GM12878 (cell line): ENCODE results near the gene UTP11. TPM values are rescaled to one million over a fixed set of nuclear protein-coding genes. Genes with fewer than 3 reads are reported as not detected.

Source experiments
- BACH1 ChIP-seq: fragments of 450-650 bp; IDR thresholded peaks from 2 replicates; pipeline ENCODE4 v1.6.1; 2017; ENCODE audit warnings: mild to moderate bottlenecking, borderline replicate concordance
- EGR1 ChIP-seq, 2 experiments: IDR thresholded peaks; 1 replicate in 1 of 2; 2 replicates in 1 of 2; pipeline ENCODE4 v1.6.1; 2011 to 2012; ENCODE audit warnings: low read depth in 2 of 2, low read length in 2 of 2, borderline replicate concordance in 1 of 2, mild to moderate bottlenecking in 1 of 2, moderate library complexity in 1 of 2
- MEF2A ChIP-seq: IDR thresholded peaks from 2 replicates; pipeline ENCODE4 v1.6.1; 2011; ENCODE audit warnings: low read depth, mild to moderate bottlenecking, low read length, moderate library complexity; ENCODE audit not compliant: insufficient read depth
- NBN ChIP-seq: fragments of 450-650 bp; IDR thresholded peaks from 2 replicates; pipeline ENCODE4 v1.6.1; 2016
- NFXL1 ChIP-seq: fragments of 450-650 bp; IDR thresholded peaks from 2 replicates; pipeline ENCODE4 v1.6.1; 2017; ENCODE audit warnings: antibody characterized with exemption, mild to moderate bottlenecking, borderline replicate concordance
- NFYA ChIP-seq: IDR thresholded peaks from 2 replicates; pipeline ENCODE4 v1.6.1; 2011; ENCODE audit warnings: low read depth, mild to moderate bottlenecking, low read length, improper control_type of control experiment, borderline replicate concordance
- NR2F1 ChIP-seq: fragments of 450-650 bp; conservative IDR thresholded peaks from 2 replicates; pipeline ENCODE4 v1.6.1; 2017; ENCODE audit warnings: mild to moderate bottlenecking
- NRF1 ChIP-seq: conservative IDR thresholded peaks from 2 replicates; pipeline ENCODE4 v1.6.1; 2011; ENCODE audit warnings: mild to moderate bottlenecking, low read depth, low read length, improper control_type of control experiment
- PML ChIP-seq: IDR thresholded peaks from 2 replicates; pipeline ENCODE4 v1.6.1; 2012; ENCODE audit warnings: low read length, inconsistent platforms
- SMARCA5 ChIP-seq: fragments of 450-650 bp; IDR thresholded peaks from 2 replicates; pipeline ENCODE4 v1.6.1; 2017; ENCODE audit warnings: mild to moderate bottlenecking
- TCF3 ChIP-seq: IDR thresholded peaks from 2 replicates; pipeline ENCODE4 v1.6.1; 2012; ENCODE audit warnings: low read depth, mild to moderate bottlenecking, low read length, borderline replicate concordance; ENCODE audit not compliant: insufficient read depth
- ZNF24 ChIP-seq: fragments of 450-650 bp; IDR thresholded peaks from 2 replicates; pipeline ENCODE4 v1.6.1; 2017; ENCODE audit warnings: antibody characterized with exemption, mild to moderate bottlenecking
- ZSCAN29 ChIP-seq: fragments of 450-650 bp; IDR thresholded peaks from 2 replicates; pipeline ENCODE4 v1.6.1; 2017; ENCODE audit warnings: mild to moderate bottlenecking, moderate library complexity
- polyA plus RNA-seq, 11 experiments: library from polyadenylated mRNA; depleted of rRNA in 4 of 11; unstranded in 6 of 11; stranded (reverse) in 5 of 11; fragments of >200 nt; fragmentation: Nextera tagmentation in 4 of 11; fragmentation: Illumina TruSeq in 1 of 11; extraction: Ambion mirVana in 4 of 11; extraction: Trizol in 1 of 11; gene quantifications; 1 replicate in 1 of 11; 2 replicates in 10 of 11; pipeline versions ENCODE4 v1.2.1 to v1.2.3, GENCODE V29; 2011 to 2016; ENCODE audit warnings: inconsistent platforms in 2 of 11, missing spikeins in 2 of 11, low read depth in 1 of 11
- total RNA-seq, 4 experiments: library from RNA; depleted of rRNA in 3 of 4; stranded (reverse); fragments of >200 nt in 3 of 4; fragmentation: Illumina TruSeq in 1 of 4; extraction: Trizol in 1 of 4; gene quantifications; 2 replicates each; pipeline versions ENCODE4 v1.2.1 to v1.2.3, GENCODE V29; 2013 to 2021
- TF ChIP-seq, protein P1 (sequence below): IDR thresholded peaks from 2 replicates; pipeline ENCODE4 v1.6.1; 2012; ENCODE audit warnings: improper control_type of control experiment, low read depth, low read length; ENCODE audit not compliant: insufficient replicate concordance
- TF ChIP-seq, protein P2 (sequence below): fragments of 450-650 bp; conservative IDR thresholded peaks from 2 replicates; pipeline ENCODE4 v1.6.1; 2017; ENCODE audit warnings: mild to moderate bottlenecking, moderate library complexity
- TF ChIP-seq, protein P3 (sequence below): IDR thresholded peaks from 2 replicates; pipeline ENCODE4 v1.6.1; 2012; ENCODE audit warnings: low read length, inconsistent platforms
- TF ChIP-seq, protein P4 (sequence below): fragments of 450-650 bp; IDR thresholded peaks from 2 replicates; pipeline ENCODE4 v1.6.1; 2017; ENCODE audit warnings: low read depth, mild to moderate bottlenecking, moderate library complexity
- TF ChIP-seq, protein P5 (sequence below): fragments of 450-650 bp; IDR thresholded peaks from 2 replicates; pipeline ENCODE4 v1.6.1; 2016; ENCODE audit warnings: mild to moderate bottlenecking

UTP11 gene
- total and polyA plus RNA-seq, 10 of the 15 experiments (the other 5 are each of a cell fraction or from before 2014, with no cell fraction given): 34.5 to 146 (median 64.2) TPM

DNA sequence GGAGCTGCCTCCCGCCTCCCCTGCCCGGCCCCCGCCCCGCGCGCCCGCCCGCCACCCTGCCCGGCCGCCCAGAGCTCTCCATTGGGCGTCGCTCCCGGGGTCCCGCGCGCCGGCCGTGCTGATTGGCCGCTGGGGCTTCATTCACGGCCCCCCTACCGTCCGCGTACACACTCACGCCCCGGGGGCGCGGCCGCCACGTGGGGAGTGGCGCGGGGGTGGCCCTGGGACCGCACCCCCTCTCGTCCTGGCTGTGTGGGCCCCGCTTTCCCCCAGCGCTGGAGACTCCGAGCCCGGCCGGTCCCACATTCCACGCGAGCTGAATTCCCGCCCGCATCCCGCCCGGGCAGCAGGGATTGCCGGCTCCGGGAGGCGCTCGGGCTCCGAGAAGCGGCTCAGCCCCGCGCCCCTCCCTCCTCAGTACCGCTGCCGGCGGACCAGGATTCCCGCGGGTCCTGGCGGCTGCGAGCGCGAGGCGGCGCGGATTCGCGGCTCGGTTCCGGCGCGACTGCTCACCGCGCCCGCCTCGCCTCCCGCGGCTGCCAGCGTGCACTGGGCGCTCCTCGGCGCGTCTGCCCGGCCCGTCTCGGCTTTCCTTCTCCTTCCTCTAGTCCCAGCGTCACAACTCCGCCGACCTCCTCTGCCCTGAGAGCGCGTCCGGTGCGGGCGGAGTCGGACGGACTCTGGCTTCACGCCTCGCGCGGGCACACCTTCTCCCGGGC, 34.5 kb downstream of the UTP11 start (continued):
- peak in 1 of 2 experiments; percentile 50; a peak in 2 of 3 replicates for TF ChIP-seq EGR1 (IDR thresholded peaks at IDR 0.05; ENCODE audit: borderline replicate concordance in 1 of 2, low read depth in 2 of 2, low read length in 2 of 2)
- TF ChIP-seq, protein P1, sequence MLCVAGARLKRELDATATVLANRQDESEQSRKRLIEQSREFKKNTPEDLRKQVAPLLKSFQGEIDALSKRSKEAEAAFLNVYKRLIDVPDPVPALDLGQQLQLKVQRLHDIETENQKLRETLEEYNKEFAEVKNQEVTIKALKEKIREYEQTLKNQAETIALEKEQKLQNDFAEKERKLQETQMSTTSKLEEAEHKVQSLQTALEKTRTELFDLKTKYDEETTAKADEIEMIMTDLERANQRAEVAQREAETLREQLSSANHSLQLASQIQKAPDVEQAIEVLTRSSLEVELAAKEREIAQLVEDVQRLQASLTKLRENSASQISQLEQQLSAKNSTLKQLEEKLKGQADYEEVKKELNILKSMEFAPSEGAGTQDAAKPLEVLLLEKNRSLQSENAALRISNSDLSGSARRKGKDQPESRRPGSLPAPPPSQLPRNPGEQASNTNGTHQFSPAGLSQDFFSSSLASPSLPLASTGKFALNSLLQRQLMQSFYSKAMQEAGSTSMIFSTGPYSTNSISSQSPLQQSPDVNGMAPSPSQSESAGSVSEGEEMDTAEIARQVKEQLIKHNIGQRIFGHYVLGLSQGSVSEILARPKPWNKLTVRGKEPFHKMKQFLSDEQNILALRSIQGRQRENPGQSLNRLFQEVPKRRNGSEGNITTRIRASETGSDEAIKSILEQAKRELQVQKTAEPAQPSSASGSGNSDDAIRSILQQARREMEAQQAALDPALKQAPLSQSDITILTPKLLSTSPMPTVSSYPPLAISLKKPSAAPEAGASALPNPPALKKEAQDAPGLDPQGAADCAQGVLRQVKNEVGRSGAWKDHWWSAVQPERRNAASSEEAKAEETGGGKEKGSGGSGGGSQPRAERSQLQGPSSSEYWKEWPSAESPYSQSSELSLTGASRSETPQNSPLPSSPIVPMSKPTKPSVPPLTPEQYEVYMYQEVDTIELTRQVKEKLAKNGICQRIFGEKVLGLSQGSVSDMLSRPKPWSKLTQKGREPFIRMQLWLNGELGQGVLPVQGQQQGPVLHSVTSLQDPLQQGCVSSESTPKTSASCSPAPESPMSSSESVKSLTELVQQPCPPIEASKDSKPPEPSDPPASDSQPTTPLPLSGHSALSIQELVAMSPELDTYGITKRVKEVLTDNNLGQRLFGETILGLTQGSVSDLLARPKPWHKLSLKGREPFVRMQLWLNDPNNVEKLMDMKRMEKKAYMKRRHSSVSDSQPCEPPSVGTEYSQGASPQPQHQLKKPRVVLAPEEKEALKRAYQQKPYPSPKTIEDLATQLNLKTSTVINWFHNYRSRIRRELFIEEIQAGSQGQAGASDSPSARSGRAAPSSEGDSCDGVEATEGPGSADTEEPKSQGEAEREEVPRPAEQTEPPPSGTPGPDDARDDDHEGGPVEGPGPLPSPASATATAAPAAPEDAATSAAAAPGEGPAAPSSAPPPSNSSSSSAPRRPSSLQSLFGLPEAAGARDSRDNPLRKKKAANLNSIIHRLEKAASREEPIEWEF: no peak
- TF ChIP-seq TCF3: no peak
- TF ChIP-seq, protein P2, sequence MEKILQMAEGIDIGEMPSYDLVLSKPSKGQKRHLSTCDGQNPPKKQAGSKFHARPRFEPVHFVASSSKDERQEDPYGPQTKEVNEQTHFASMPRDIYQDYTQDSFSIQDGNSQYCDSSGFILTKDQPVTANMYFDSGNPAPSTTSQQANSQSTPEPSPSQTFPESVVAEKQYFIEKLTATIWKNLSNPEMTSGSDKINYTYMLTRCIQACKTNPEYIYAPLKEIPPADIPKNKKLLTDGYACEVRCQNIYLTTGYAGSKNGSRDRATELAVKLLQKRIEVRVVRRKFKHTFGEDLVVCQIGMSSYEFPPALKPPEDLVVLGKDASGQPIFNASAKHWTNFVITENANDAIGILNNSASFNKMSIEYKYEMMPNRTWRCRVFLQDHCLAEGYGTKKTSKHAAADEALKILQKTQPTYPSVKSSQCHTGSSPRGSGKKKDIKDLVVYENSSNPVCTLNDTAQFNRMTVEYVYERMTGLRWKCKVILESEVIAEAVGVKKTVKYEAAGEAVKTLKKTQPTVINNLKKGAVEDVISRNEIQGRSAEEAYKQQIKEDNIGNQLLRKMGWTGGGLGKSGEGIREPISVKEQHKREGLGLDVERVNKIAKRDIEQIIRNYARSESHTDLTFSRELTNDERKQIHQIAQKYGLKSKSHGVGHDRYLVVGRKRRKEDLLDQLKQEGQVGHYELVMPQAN: peak; percentile 57
- no peak for TF ChIP-seq SMARCA5
- TF ChIP-seq BACH1: 0 out of 2 replicates have a peak, but pooled peaks have one; percentile 16
- TF ChIP-seq PML: no peak
- TF ChIP-seq ZSCAN29: no peak
- no peak for TF ChIP-seq NFYA
- TF ChIP-seq, protein P3, sequence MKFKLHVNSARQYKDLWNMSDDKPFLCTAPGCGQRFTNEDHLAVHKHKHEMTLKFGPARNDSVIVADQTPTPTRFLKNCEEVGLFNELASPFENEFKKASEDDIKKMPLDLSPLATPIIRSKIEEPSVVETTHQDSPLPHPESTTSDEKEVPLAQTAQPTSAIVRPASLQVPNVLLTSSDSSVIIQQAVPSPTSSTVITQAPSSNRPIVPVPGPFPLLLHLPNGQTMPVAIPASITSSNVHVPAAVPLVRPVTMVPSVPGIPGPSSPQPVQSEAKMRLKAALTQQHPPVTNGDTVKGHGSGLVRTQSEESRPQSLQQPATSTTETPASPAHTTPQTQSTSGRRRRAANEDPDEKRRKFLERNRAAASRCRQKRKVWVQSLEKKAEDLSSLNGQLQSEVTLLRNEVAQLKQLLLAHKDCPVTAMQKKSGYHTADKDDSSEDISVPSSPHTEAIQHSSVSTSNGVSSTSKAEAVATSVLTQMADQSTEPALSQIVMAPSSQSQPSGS: no peak
- TF ChIP-seq, protein P4, sequence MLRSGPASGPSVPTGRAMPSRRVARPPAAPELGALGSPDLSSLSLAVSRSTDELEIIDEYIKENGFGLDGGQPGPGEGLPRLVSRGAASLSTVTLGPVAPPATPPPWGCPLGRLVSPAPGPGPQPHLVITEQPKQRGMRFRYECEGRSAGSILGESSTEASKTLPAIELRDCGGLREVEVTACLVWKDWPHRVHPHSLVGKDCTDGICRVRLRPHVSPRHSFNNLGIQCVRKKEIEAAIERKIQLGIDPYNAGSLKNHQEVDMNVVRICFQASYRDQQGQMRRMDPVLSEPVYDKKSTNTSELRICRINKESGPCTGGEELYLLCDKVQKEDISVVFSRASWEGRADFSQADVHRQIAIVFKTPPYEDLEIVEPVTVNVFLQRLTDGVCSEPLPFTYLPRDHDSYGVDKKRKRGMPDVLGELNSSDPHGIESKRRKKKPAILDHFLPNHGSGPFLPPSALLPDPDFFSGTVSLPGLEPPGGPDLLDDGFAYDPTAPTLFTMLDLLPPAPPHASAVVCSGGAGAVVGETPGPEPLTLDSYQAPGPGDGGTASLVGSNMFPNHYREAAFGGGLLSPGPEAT: no peak
- no peak for TF ChIP-seq NRF1
- no peak for TF ChIP-seq NFXL1
- no peak for TF ChIP-seq NBN
- no peak for TF ChIP-seq MEF2A
- TF ChIP-seq, protein P5, sequence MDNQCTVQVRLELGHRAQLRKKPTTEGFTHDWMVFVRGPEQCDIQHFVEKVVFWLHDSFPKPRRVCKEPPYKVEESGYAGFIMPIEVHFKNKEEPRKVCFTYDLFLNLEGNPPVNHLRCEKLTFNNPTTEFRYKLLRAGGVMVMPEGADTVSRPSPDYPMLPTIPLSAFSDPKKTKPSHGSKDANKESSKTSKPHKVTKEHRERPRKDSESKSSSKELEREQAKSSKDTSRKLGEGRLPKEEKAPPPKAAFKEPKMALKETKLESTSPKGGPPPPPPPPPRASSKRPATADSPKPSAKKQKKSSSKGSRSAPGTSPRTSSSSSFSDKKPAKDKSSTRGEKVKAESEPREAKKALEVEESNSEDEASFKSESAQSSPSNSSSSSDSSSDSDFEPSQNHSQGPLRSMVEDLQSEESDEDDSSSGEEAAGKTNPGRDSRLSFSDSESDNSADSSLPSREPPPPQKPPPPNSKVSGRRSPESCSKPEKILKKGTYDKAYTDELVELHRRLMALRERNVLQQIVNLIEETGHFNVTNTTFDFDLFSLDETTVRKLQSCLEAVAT: no peak
- TF ChIP-seq NR2F1: 0 out of 2 replicates have a peak, but pooled peaks have one; percentile 32
- no peak for TF ChIP-seq ZNF24
